GM12878 (cell line): ENCODE data around the gene COL4A2.

Experiments used
- MTA3 ChIP-seq: IDR thresholded peaks from 2 replicates; pipeline ENCODE4 v1.6.1; 2012; ENCODE audit warnings: low read length, inconsistent platforms, borderline replicate concordance
- TF ChIP-seq, protein P1 (sequence below): IDR thresholded peaks from 2 replicates; pipeline ENCODE4 v1.6.1; 2012; ENCODE audit warnings: mild to moderate bottlenecking, low read depth, low read length
- TF ChIP-seq, protein P2 (sequence below): IDR thresholded peaks from 2 replicates; pipeline ENCODE4 v1.6.1; 2012; ENCODE audit warnings: low read depth, low read length, improper control_type of control experiment
- TF ChIP-seq, protein P3 (sequence below): IDR thresholded peaks from 2 replicates; pipeline ENCODE4 v1.6.1; 2012; ENCODE audit warnings: low read depth, low read length, improper control_type of control experiment

DNA sequence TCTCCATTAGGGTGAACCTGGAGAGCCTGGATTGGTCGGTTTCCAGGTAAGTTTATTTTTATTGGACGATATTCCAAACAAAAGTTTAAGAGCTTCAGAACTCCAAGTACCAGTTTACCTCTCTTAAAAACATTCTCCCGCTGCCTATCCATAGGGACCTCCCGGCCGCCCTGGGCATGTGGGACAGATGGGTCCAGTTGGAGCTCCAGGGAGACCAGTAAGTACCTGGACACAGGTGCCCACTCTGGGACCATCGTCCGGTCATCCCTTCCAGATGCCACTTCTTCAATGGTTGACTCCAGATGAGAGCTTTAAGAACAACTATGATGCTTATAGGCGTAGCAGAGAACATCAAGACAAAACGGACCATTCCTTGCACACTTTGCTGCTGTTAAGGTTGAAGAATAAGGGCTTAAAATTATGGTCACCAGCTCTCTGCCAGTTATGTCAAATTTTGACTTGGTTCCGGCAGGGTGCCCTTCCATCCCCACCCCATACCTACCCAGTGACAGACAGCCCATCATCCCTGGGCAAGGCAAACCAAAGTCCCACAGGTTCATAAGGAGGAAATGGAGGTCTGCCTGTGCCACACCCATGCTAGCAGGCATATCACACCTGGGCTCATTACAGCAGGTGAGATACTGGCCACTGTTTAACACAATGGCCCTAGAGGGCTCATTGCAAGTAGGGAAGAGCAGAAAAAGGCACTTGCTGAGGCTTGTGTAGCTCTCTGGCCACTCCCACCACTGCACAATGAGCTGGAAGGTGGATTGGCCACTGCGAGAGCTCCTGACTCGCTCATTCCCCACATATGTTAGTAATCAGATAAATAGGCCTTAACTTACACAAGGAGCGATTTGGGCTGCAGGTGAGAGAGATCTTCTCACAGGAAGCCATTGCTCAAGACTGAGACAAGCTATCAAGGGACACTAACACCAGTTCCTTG is 123.6 kb downstream of the COL4A2 start:
- no peak for TF ChIP-seq MTA3
- TF ChIP-seq, protein P1, sequence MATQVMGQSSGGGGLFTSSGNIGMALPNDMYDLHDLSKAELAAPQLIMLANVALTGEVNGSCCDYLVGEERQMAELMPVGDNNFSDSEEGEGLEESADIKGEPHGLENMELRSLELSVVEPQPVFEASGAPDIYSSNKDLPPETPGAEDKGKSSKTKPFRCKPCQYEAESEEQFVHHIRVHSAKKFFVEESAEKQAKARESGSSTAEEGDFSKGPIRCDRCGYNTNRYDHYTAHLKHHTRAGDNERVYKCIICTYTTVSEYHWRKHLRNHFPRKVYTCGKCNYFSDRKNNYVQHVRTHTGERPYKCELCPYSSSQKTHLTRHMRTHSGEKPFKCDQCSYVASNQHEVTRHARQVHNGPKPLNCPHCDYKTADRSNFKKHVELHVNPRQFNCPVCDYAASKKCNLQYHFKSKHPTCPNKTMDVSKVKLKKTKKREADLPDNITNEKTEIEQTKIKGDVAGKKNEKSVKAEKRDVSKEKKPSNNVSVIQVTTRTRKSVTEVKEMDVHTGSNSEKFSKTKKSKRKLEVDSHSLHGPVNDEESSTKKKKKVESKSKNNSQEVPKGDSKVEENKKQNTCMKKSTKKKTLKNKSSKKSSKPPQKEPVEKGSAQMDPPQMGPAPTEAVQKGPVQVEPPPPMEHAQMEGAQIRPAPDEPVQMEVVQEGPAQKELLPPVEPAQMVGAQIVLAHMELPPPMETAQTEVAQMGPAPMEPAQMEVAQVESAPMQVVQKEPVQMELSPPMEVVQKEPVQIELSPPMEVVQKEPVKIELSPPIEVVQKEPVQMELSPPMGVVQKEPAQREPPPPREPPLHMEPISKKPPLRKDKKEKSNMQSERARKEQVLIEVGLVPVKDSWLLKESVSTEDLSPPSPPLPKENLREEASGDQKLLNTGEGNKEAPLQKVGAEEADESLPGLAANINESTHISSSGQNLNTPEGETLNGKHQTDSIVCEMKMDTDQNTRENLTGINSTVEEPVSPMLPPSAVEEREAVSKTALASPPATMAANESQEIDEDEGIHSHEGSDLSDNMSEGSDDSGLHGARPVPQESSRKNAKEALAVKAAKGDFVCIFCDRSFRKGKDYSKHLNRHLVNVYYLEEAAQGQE = no peak
- TF ChIP-seq, protein P2, sequence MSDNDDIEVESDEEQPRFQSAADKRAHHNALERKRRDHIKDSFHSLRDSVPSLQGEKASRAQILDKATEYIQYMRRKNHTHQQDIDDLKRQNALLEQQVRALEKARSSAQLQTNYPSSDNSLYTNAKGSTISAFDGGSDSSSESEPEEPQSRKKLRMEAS = no peak
- TF ChIP-seq, protein P3, sequence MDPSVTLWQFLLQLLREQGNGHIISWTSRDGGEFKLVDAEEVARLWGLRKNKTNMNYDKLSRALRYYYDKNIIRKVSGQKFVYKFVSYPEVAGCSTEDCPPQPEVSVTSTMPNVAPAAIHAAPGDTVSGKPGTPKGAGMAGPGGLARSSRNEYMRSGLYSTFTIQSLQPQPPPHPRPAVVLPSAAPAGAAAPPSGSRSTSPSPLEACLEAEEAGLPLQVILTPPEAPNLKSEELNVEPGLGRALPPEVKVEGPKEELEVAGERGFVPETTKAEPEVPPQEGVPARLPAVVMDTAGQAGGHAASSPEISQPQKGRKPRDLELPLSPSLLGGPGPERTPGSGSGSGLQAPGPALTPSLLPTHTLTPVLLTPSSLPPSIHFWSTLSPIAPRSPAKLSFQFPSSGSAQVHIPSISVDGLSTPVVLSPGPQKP = no peak
